Mononuclear cell (primary cell): Measurements from ENCODE around the gene C1QTNF12. TPM values are rescaled to one million over a fixed set of nuclear protein-coding genes. Genes with fewer than 3 reads are reported as not detected.
A peak's percentile ranks its signal among the peaks of the same experiment; 100 is the strongest.

Experiments used
- H3K27me3 ChIP-seq: 2 replicates; pipeline ENCODE4 v1.6.0; 2011; ENCODE audit warnings: low read length, control low read depth; ENCODE audit not compliant: insufficient read depth
- H3K4me1 ChIP-seq: 2 replicates; pipeline ENCODE4 v1.5.1; 2011; ENCODE audit warnings: mild to moderate bottlenecking, low read length, control low read depth; ENCODE audit not compliant: insufficient read depth
- H3K4me3 ChIP-seq: 2 replicates; pipeline ENCODE4 v1.5.1; 2011; ENCODE audit warnings: mild to moderate bottlenecking, low read length, moderate library complexity
- H3K9me3 ChIP-seq: 2 replicates; pipeline ENCODE4 v1.5.1; 2011; ENCODE audit warnings: low read depth, mild to moderate bottlenecking, control low read depth, low read length
- total RNA-seq: library from RNA; depleted of rRNA; stranded (reverse); fragments of >200 nt; gene quantifications from one replicate; pipeline ENCODE4 v1.2.3, GENCODE V29; 2012

The C1QTNF12 gene
- total RNA-seq, 1 donor = 1.6 TPM

GRCh38 chr1:1285611-1286311 lies 39.2 kb upstream of the C1QTNF12 start:
- Histone ChIP-seq H3K9me3 (no peaks in the 10 kb centered on the region), H3K27me3 (no peaks in the 10 kb centered on the region), H3K4me3 (no peak overlapping the region), H3K4me1 (no peaks in the 10 kb centered on the region)

DNA sequence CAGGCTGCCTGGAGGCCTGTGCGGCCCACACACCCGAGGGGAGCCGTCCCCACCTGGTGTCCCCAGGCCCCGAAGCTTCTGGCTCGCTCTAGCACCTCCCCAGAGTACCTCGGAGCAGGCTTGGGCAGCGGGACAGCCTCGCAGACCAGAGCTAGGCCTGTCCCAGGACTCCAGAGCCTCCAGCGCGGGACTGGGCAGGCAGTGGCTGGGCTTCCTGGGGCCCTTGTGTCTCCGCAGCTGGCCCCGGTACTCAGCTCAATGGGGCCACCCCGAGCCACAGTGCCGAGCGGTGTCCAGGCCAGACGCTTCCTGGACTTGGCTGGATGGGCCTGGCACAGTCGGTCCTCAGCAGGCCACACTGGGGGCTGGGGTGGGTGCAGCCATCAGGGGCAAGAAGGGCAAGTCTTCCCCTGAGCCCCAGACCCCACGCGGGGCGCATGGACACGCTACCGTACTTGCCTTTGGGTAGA lies 38.6 kb upstream of the C1QTNF12 start:
- Histone ChIP-seq H3K4me1 (no peaks in the 10 kb centered on the region), H3K27me3 (no peaks in the 10 kb centered on the region), H3K9me3 (no peaks in the 10 kb centered on the region), H3K4me3 (no peak overlapping the region)

GRCh38 chr1:1284221-1285101 lies 37.9 kb upstream of the C1QTNF12 start:
- no peaks in the 10 kb centered on the region for H3K9me3 ChIP-seq
- no peaks in the 10 kb centered on the region for H3K4me1 ChIP-seq
- H3K27me3 ChIP-seq = no peaks in the 10 kb centered on the region
- H3K4me3 ChIP-seq = no peak overlapping the region

GRCh38 chr1:1283821-1284220 lies 37.3 kb upstream of the C1QTNF12 start:
- Histone ChIP-seq H3K9me3 (no peaks in the 10 kb centered on the region), H3K4me3 (no peak overlapping the region), H3K27me3 (no peaks in the 10 kb centered on the region), H3K4me1 (no peaks in the 10 kb centered on the region)

GRCh38 chr1:1282998-1283397 lies 36.5 kb upstream of the C1QTNF12 start:
- Histone ChIP-seq H3K4me1 (no peaks in the 10 kb centered on the region), H3K27me3 (no peaks in the 10 kb centered on the region), H3K9me3 (no peaks in the 10 kb centered on the region), H3K4me3 (no peak overlapping the region)

- Histone ChIP-seq H3K4me3 (no peak overlapping the region), H3K4me1 (no peaks in the 10 kb centered on the region), H3K9me3 (no peaks in the 10 kb centered on the region), H3K27me3 (no peaks in the 10 kb centered on the region)
Measured at GRCh38 chr1:1281533-1282321, 35.2 kb upstream of the C1QTNF12 start.

DNA sequence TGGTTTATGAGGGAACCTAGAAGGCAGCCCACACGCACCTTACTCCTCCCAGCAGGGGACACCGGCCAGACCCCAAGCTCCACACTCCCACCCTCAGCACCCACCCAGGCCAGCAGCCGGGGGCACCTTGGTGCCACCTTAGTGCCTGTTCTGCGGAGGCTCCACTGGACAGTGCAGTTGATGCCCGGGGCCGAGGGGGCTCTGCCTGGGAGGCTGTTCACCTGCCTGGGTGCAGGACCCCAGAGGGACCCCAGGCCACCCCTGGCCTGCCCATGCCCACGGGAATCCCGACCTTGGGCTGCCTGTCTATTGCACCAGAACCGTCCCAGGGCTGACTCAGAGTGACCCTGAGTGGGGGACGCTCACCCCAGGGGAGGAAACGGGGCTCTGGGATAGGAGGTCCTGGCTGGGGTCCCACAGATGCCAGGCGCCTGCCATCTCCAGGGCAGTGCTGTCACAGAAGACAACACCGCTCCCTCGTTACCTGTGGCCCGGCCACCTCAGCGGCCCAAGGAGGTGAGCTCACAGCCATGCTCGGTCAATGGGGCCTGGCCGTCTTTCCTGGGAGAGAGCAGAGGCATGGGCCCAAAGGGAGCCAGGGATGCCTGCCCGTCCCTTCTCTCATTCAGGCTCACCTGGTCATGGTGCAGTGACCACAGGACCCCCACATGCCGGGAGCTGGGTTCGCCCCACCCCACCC lies 34.4 kb upstream of the C1QTNF12 start:
- H3K9me3 ChIP-seq = no peaks in the 10 kb centered on the region
- no peaks in the 10 kb centered on the region for H3K27me3 ChIP-seq
- H3K4me1 ChIP-seq = no peaks in the 10 kb centered on the region
- H3K4me3 ChIP-seq = no peak overlapping the region

DNA sequence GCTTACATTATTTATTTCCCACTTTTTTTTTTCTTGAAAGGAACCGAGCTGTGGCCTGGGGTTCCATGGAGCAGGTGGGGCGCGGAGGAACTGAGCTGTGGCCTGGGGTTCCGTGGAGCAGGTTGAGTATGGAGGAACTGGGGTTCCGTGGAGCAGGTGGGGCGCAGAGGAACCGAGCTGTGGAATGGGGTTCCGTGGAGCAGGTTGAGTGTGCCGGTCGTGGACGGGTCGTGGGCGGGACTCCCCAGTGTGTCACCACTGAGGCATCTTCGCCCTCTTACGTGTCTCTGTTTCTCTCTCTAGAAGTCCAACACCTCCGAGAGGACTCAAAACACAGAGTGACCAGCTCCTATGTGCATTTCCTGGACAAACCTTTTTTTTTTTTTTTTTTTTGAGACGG lies 32.5 kb upstream of the C1QTNF12 start:
- peaks cover 7% of the 10 kb centered on the region for H3K4me1 ChIP-seq
- H3K9me3 ChIP-seq = no peaks in the 10 kb centered on the region
- H3K27me3 ChIP-seq = no peaks in the 10 kb centered on the region
- no peak overlapping the region for H3K4me3 ChIP-seq

- H3K4me3 ChIP-seq = no peak overlapping the region
- no peaks in the 10 kb centered on the region for H3K9me3 ChIP-seq
- H3K27me3 ChIP-seq = no peaks in the 10 kb centered on the region
- H3K4me1 ChIP-seq = peaks cover 7% of the 10 kb centered on the region
Measured at GRCh38 chr1:1278620-1279019, 32.1 kb upstream of the C1QTNF12 start.

DNA sequence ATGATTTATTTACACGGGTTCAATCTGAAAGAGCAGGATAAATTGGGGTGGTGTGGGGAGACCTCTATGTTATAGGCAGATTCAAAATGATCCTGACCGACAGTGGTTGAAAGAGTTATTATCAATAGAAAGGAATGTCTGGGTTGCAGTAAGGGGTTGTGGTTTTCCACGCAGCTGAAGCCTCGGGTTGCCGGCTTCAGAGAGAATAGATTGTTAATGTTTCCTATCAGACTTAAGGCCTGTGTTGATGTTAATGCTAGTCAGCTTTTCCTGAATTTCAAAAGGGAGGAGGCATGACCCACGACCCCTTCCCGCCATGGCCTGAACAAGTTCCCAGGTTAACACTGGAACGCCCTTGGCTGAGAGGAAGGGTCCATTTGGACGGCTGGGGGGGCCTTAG lies 29.3 kb upstream of the C1QTNF12 start:
- Histone ChIP-seq H3K27me3 (no peaks in the 10 kb centered on the region), H3K4me3 (no peak overlapping the region), H3K9me3 (no peaks in the 10 kb centered on the region), H3K4me1 (peaks cover 30% of the 10 kb centered on the region)

DNA sequence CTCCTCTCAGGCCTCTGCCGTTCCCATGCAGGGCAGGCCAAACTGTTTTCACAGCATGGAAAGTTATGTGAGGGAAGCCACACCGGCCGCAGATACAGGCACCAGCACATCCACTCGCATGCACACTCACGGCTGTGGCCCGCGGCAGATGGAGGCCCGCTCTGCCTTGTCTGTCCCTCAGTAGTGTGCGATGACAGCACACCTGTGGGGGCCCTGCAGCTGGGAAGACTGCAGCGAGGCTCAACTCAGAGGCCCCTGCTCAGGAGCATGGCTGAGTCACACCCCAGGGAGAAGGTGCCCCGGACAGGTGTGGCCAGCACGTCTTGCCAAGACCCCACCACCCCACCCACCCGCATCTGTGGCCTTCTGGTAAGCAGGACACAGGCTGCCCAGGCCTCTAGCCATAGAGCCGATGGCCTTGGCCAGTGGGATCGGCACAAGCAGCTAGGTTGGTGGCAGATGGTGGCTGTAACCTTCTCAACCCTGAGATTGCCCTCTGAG lies 28.5 kb upstream of the C1QTNF12 start:
- H3K4me1 ChIP-seq = peaks cover 39% of the 10 kb centered on the region
- H3K9me3 ChIP-seq = no peaks in the 10 kb centered on the region
- no peak overlapping the region for H3K4me3 ChIP-seq
- no peaks in the 10 kb centered on the region for H3K27me3 ChIP-seq

- H3K27me3 ChIP-seq = no peaks in the 10 kb centered on the region
- no peaks in the 10 kb centered on the region for H3K9me3 ChIP-seq
- peaks cover 42% of the 10 kb centered on the region for H3K4me1 ChIP-seq
- peak overlapping the region; percentile 92 for H3K4me3 ChIP-seq
Measured at GRCh38 chr1:1274299-1274930, 27.9 kb upstream of the C1QTNF12 start.

- peak within 1 kb of the TSS; percentile 92 for H3K4me3 ChIP-seq
- peaks cover 42% of the 10 kb centered on the region for H3K4me1 ChIP-seq
- no peaks in the 10 kb centered on the region for H3K27me3 ChIP-seq
- H3K9me3 ChIP-seq = no peaks in the 10 kb centered on the region
Measured at GRCh38 chr1:1273512-1274298, 27.2 kb upstream of the C1QTNF12 start, which contains the start of gene UBE2J2. UBE2J2 (minus strand) TSS chr1:1273854; CDS start chr1:1267992, 5,862 bp downstream.
